ENCODE measurements around the gene TCEANC2. TPM values are rescaled to one million over a fixed set of nuclear protein-coding genes. Genes with fewer than 3 reads are reported as not detected.

The TCEANC2 gene
- total and polyA plus RNA-seq, 2 of the 4 experiments (the other 2 are of a cell fraction), result 2.4 to 3.2 TPM

- no peak overlapping the region for H3K27ac ChIP-seq (ENCODE audit: insufficient read depth, low read length)
Observed at GRCh38 chr1:54127594-54128300, 74.3 kb downstream of the TCEANC2 start.

More at GRCh38 chr1:54127594-54128300, 74.3 kb downstream of the TCEANC2 start:
- Histone ChIP-seq H3K4ac (ENCODE audit: low read depth, low read length) (no peak overlapping the region), H3K4me1 (ENCODE audit: control insufficient read depth, insufficient read depth, low read length) (peaks cover 2% of the 10 kb centered on the region; the same call in 1 of the 2 replicates), H2BK5ac (ENCODE audit: low read depth, low read length, poor library complexity, severe bottlenecking) (no peak overlapping the region), H3K56ac (ENCODE audit: extremely low read depth, insufficient read depth, low read length) (no peak overlapping the region), H3K14ac (replicated peaks; ENCODE audit: low read depth, low read length) (no peak overlapping the region), H4K91ac (ENCODE audit: insufficient read depth, low read depth, low read length) (no peak overlapping the region), H3K4me2 (ENCODE audit: low read depth, low read length) (no peak overlapping the region), H2AK9ac (replicated peaks; ENCODE audit: low read depth, low read length, poor library complexity) (no peak overlapping the region), H4K8ac (ENCODE audit: low read depth in 2 of 2, low read length in 2 of 2) (no peak overlapping the region), H2AFZ (replicated peaks; ENCODE audit: low read length, poor library complexity) (no peak overlapping the region), H2BK20ac (ENCODE audit: low read depth, low read length) (no peak overlapping the region), H4K20me1 (ENCODE audit: insufficient read depth, low read length) (no peaks in the 10 kb centered on the region; the same call in 1 of the 2 replicates), H2AK5ac (ENCODE audit: low read depth, low read length) (no peak overlapping the region), H3K79me1 (ENCODE audit: low read depth in 1 of 2, low read length in 2 of 2) (no peaks in the 10 kb centered on the region), H3K9ac (ENCODE audit: low read depth, low read length) (no peak overlapping the region), H3K23ac (ENCODE audit: low read depth, low read length) (no peak overlapping the region), H3K4me3 (ENCODE audit: insufficient read depth, low read depth, low read length) (no peak overlapping the region), H4K5ac (ENCODE audit: low read depth, low read length) (no peak overlapping the region), H2BK120ac (ENCODE audit: low read depth, low read length) (no peak overlapping the region), H3K18ac (ENCODE audit: low read depth, low read length) (no peak overlapping the region), H2BK15ac (ENCODE audit: low read depth, low read length) (no peak overlapping the region), H3K9me1 (ENCODE audit: insufficient read depth, low read length) (0 out of 2 replicates have a peak, but pooled peaks cover 5% of the 10 kb centered on the region), H3K27me3 (ENCODE audit: control insufficient read depth, insufficient read depth, low read length) (peaks cover 2% of the 10 kb centered on the region; the same call in 1 of the 2 replicates), H3K9me3 (ENCODE audit: control insufficient read depth, insufficient read depth, low read length) (no peaks in the 10 kb centered on the region), H3K36me3 (ENCODE audit: control insufficient read depth, insufficient read depth, low read length) (no peaks in the 10 kb centered on the region)
- DNase-seq (no peak), ATAC-seq (ENCODE audit: low read depth) (no peak)
- in situ Hi-C loops (cut with MboI; ENCODE audit: low sequenced_read_pairs) (loop anchor here (10.0 kb wide), 1 partner anchor 357 kb away; no protein-coding TSS in a partner anchor), intact Hi-C loops (cut with micrococcal nuclease) (no loop called here), dilution Hi-C loops (cut with HindIII; ENCODE audit: low sequenced_read_pairs, unreplicated experiment) (no loop called here)
- WGBS, 2 experiments (ENCODE audit: extremely low coverage in 2 of 2, insufficient read length in 1 of 2), result no CpG with 5 or more reads among the region's 7 CpGs
- BruUV-seq (replicated peaks), result no TSS peak
- ChIA-PET POLR2A (ENCODE audit: unreplicated experiment) (no interaction called here), CTCF (no interaction called here)
- peak; percentile 52 for TF ChIP-seq RCOR1 (IDR thresholded peaks at IDR 0.05; ENCODE audit: insufficient replicate concordance, low read length)
- TF ChIP-seq USF2 (IDR thresholded peaks at IDR 0.05; ENCODE audit: low read depth, low read length), result no peak
